ENCODE results near the gene DENND4B. TPM values are rescaled to one million over a fixed set of nuclear protein-coding genes. Genes with fewer than 3 reads are reported as not detected.
A peak's percentile ranks its signal among the peaks of the same experiment; 100 is the strongest.
"Not testable (repeated sequence)": the region's sequence is repeated elsewhere in the genome, so short reads cannot be mapped to it uniquely, and the experiment has no call there.

Gene DENND4B
- 36.3 TPM for polyA plus RNA-seq

DNA sequence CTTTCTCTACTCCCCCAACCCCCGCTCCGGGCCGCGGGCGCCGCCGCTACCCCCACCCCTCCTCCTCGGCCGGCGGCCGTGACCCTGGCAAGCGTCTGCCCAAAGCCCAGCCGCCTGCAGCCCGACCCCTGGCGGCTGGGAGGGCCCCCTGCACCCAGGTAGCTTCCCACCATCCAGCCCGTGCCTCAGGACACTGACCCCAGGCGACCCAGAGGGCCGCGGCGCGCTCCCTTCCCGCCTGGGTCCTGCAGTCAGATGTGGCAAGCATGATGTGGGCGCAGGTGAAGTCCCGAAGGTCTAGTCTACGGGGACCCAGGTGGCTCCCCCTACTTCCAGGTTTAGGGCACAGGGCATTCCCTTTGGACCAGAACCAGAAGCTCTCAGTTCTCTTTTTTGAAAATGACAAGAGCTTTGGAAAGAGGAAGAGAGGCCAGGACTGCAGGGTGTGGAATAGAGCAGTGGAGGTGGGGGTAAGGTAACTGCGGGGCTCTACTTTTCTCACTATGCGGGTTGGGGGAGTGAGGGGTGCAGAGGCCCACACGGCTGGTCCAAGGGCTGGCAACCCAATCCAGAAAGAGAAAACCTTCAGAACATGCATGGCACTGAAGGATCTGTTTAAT is at the start of gene DENND4B:
DENND4B (minus strand) TSS at position 97 of the 620 bp plus-strand sequence. CDS start 2,344 bp downstream, outside the sequence.
- peak within 1 kb of the TSS; percentile 91 to 99 (median 96) for H3K4me3 Mint-ChIP-seq
- H3K27ac Mint-ChIP-seq, result peak within 1 kb of the TSS; percentile 98 to 100 (median 99)
- H3K4me1 Mint-ChIP-seq, result peaks cover 15 to 27% (median 23%) of the 10 kb centered on the region in 3 donors
- no peaks in the 10 kb centered on the region for H3K9me3 Mint-ChIP-seq
- H3K36me3 Mint-ChIP-seq, result peaks cover 6% of the 10 kb centered on the region
- no peaks in the 10 kb centered on the region for H3K27me3 Mint-ChIP-seq

- peak overlapping the region in 1 of 4 donors; percentile 83 for H3K4me3 Mint-ChIP-seq
Observed at GRCh38 chr1:153995640-153996039, 49.1 kb upstream of the DENND4B start.

GRCh38 chr1:153995202-153995601 is 48.7 kb upstream of the DENND4B start:
- Mint-ChIP-seq H3K4me3 (peak overlapping the region in 1 of 4 donors; percentile 83), H3K9me3 (peaks cover 0 to 2% (median 0%) of the 10 kb centered on the region in 3 donors), H3K27me3 (no peaks in the 10 kb centered on the region), H3K27ac (peak overlapping the region in 1 of 3 donors; percentile 39), H3K4me1 (peaks cover 18 to 24% (median 18%) of the 10 kb centered on the region in 3 donors), H3K36me3 (peaks cover 9% of the 10 kb centered on the region)

More at GRCh38 chr1:153995640-153996039, 49.1 kb upstream of the DENND4B start:
- Mint-ChIP-seq H3K9me3 (no peaks in the 10 kb centered on the region), H3K27me3 (no peaks in the 10 kb centered on the region), H3K27ac (peak overlapping the region in 1 of 3 donors; percentile 39), H3K4me1 (peaks cover 14 to 20% (median 15%) of the 10 kb centered on the region in 3 donors), H3K36me3 (peaks cover 9% of the 10 kb centered on the region)

DNA sequence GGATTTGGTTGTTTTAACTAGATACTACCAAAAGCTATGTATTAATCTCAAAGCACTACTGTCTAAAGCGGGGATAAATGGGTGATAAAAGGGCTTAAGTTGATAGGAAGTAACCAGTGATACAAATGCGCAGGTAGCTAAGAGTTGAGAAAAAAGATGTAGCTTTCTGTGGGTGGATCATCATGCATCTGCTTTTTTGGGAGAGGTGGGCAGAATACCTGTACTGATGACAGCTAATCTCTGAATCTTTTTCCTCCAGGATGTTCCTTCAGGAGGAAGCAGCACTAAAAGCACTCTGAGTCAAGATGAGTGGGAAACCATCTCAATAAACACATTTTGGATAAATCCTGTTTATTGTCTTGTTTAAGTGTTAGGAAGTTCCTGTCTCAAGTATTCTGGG is 45.3 kb upstream of the DENND4B start:
- peaks cover 24 to 28% (median 24%) of the 10 kb centered on the region in 3 donors for H3K4me1 Mint-ChIP-seq

GRCh38 chr1:153991151-153991630 is 44.7 kb upstream of the DENND4B start:
- peaks cover 0 to 2% (median 0%) of the 10 kb centered on the region in 3 donors for H3K9me3 Mint-ChIP-seq
- peak overlapping the region; percentile 84 to 99 (median 98) for H3K4me3 Mint-ChIP-seq
- no peaks in the 10 kb centered on the region for H3K27me3 Mint-ChIP-seq
- H3K27ac Mint-ChIP-seq, result peak overlapping the region; percentile 85 to 100 (median 99)
- peaks cover 29 to 32% (median 29%) of the 10 kb centered on the region in 3 donors for H3K4me1 Mint-ChIP-seq
- peaks cover 7% of the 10 kb centered on the region for H3K36me3 Mint-ChIP-seq

More for the DNA sequence above, 45.3 kb upstream of the DENND4B start:
- Mint-ChIP-seq H3K9me3 (peaks cover 0 to 2% (median 0%) of the 10 kb centered on the region in 3 donors), H3K27me3 (no peaks in the 10 kb centered on the region), H3K4me3 (peak overlapping the region; percentile 84 to 99 (median 98)), H3K36me3 (peaks cover 8% of the 10 kb centered on the region), H3K27ac (peak overlapping the region; percentile 85 to 100 (median 99))

DNA sequence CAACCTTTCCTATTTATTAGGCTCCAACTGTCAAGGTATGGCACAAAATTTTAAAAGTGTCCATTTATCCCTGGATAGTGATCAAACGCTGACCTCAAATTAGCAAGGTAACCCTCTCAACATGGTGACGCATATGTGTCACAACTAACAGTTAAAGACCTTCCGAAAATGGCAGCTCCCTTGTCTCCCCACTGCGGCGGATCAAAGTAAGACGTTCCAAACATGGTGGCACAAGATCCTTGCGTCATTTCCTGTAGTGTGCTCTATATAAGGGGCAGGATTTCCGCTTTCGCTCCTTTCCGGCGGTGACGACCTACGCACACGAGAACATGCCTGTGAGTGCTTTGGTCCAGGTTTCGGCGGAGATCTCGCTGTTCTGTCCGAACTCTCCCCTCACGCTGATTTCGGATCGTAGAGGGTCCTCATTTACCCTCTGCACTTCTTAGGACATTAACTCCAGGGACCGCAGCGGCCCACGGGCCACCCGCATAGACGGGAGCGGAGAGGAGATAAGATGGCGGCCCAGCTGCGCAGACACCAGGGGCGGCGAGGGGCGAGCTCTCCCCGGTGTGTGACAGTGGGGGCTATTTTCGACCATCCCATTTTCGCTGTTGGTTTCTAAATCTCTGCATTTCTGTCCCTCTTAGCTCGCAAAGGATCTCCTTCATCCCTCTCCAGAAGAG is 44.1 kb upstream of the DENND4B start, which contains the start of gene RPS27:
RPS27 (plus strand) TSS at position 295 of the 683 bp plus-strand sequence; CDS start at position 330, 35 bp downstream.
- Mint-ChIP-seq H3K27ac (peak within 1 kb of the TSS; percentile 85 to 100 (median 99)), H3K4me1 (peaks cover 31 to 34% (median 33%) of the 10 kb centered on the region in 3 donors), H3K27me3 (no peaks in the 10 kb centered on the region), H3K36me3 (peaks cover 7% of the 10 kb centered on the region), H3K9me3 (peaks cover 0 to 2% (median 0%) of the 10 kb centered on the region in 3 donors), H3K4me3 (peak within 1 kb of the TSS; percentile 84 to 99 (median 98))

GRCh38 chr1:153987621-153988020 is 41.1 kb upstream of the DENND4B start:
- peaks cover 31 to 35% (median 31%) of the 10 kb centered on the region in 3 donors for H3K4me1 Mint-ChIP-seq
- no peak overlapping the region for H3K4me3 Mint-ChIP-seq

DNA sequence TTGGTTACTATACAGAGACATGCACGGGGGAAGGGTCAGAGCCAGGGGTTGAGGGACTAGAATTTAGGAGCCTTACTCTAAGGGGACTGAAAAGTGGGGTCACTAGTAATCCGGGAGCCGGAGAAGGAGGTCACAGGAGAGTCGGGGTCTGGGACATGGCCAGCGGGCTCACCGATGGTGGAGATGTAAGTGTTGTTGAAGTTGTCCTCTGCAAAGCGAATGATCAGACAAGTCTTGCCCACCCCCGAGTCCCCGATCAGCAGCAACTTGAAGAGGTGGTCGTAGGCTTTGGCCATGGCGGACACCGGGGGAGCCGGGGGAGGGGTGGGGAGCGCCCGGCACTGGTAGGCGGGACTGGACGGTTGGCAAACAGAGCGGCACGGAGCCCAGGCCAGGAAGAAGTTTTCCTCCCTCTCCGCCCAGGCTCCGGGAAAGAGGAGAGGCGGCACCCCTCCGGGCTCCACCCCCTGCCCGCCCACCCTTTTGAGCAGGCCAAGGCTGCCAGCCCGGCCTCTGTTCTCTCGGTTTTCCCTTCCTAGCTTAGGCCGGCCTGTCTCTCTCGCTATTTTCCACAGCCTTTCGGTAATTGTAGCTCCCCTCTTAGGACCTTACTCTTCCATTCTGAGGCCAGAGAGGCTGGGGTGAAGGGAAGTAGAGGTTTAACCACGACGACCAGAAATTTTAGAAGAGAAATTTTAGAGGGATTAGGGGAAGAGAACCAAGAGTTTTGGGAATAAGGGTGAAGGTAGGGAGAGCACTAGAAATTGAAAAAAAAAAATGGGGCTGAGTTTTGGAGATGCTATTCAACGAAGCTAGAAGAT is 39.6 kb upstream of the DENND4B start, which contains the start of gene RAB13:
RAB13 (minus strand) TSS at position 399 of the 821 bp plus-strand sequence; CDS start at position 296, 103 bp downstream.
- Mint-ChIP-seq H3K4me3 (peak within 1 kb of the TSS; percentile 67 to 90 (median 84)), H3K4me1 (peaks cover 23 to 24% (median 23%) of the 10 kb centered on the region in 3 donors), H3K27ac (peak within 1 kb of the TSS; percentile 82 to 97 (median 96)), H3K36me3 (no peaks in the 10 kb centered on the region), H3K27me3 (no peaks in the 10 kb centered on the region), H3K9me3 (peaks cover 0 to 2% (median 0%) of the 10 kb centered on the region in 3 donors)

More at GRCh38 chr1:153987621-153988020, 41.1 kb upstream of the DENND4B start:
- Mint-ChIP-seq H3K9me3 (peaks cover 0 to 2% (median 0%) of the 10 kb centered on the region in 3 donors), H3K36me3 (peaks cover 2% of the 10 kb centered on the region), H3K27ac (peak overlapping the region in 2 of 3 donors; percentile 82 to 96), H3K27me3 (no peaks in the 10 kb centered on the region)

- Mint-ChIP-seq H3K4me1 (peaks cover 20 to 21% (median 21%) of the 10 kb centered on the region in 3 donors), H3K4me3 (peak overlapping the region; percentile 49 to 87 (median 62)), H3K27ac (peak overlapping the region in 1 of 3 donors; percentile 64), H3K27me3 (no peaks in the 10 kb centered on the region), H3K36me3 (no peaks in the 10 kb centered on the region), H3K9me3 (peaks cover 0 to 2% (median 0%) of the 10 kb centered on the region in 3 donors)
Observed at GRCh38 chr1:153985341-153985912, 38.9 kb upstream of the DENND4B start.

GRCh38 chr1:153984123-153984894 is 37.8 kb upstream of the DENND4B start:
- Mint-ChIP-seq H3K4me1 (peaks cover 17 to 18% (median 18%) of the 10 kb centered on the region in 3 donors), H3K27me3 (no peaks in the 10 kb centered on the region), H3K27ac (peak overlapping the region in 1 of 3 donors; percentile 64), H3K9me3 (no peaks in the 10 kb centered on the region), H3K36me3 (no peaks in the 10 kb centered on the region), H3K4me3 (peak overlapping the region in 1 of 4 donors; percentile 38)

DNA sequence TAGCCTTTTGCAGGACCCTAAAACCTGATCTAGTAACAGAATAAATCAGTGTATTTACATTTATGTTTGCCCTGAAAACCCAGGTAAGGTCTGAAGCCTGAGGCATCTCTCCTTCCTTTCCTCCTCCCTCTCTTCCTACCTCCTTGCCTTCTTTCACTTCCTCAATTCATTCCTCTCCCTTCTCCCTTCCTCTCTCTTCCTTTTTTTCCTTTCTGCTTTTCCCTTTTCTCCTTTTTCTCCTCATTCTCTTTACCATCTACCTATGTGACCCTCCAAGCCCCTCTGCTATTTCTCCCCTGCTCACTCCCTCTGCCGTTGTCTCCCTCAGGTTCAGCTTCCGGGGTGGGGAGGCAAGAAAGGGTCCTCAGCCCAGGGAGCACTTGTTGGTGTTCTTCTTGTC is 35.2 kb upstream of the DENND4B start:
- not testable (repeated sequence) for H3K4me3 Mint-ChIP-seq, H3K9me3 Mint-ChIP-seq, H3K27me3 Mint-ChIP-seq, H3K27ac Mint-ChIP-seq, H3K36me3 Mint-ChIP-seq
- H3K4me1 Mint-ChIP-seq, result peaks cover 17 to 28% (median 22%) of the 10 kb centered on the region in 3 donors

DNA sequence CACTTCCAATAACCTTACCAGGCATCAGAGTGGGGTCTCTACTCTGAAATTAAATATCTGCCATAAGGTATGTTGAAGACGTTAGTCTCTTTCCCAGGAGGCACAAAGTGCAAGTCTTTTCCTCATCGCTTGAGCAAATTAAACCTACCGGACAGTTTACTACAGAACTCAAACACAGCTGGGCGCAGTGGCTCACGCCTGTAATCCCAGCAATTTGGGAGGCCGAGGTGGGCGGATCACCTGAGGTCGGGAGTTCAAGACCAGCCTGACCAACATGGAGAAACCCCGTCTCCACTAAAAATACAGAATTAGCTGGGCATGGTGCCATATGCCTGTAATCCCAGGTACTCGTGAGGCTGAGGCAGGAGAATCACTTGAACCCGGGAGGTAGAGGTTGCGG is 32.6 kb upstream of the DENND4B start:
- Mint-ChIP-seq H3K4me1 (peaks cover 14 to 33% (median 26%) of the 10 kb centered on the region in 3 donors), H3K4me3 (peak overlapping the region in 2 of 4 donors; percentile 99), H3K27ac (peak overlapping the region in 1 of 3 donors; percentile 4)
- not testable (repeated sequence) for H3K36me3 Mint-ChIP-seq, H3K27me3 Mint-ChIP-seq, H3K9me3 Mint-ChIP-seq

- no peaks in the 10 kb centered on the region for H3K9me3 Mint-ChIP-seq
- H3K4me3 Mint-ChIP-seq, result peak overlapping the region; percentile 95 to 99 (median 99)
- peak overlapping the region; percentile 83 to 94 (median 93) for H3K27ac Mint-ChIP-seq
- H3K36me3 Mint-ChIP-seq, result peaks cover 2% of the 10 kb centered on the region
- H3K4me1 Mint-ChIP-seq, result peaks cover 14 to 34% (median 27%) of the 10 kb centered on the region in 3 donors
- no peaks in the 10 kb centered on the region for H3K27me3 Mint-ChIP-seq
Observed at GRCh38 chr1:153978274-153978909, 31.9 kb upstream of the DENND4B start.
